ENCODE data around the gene PTBP3.

Gene PTBP3

DNA sequence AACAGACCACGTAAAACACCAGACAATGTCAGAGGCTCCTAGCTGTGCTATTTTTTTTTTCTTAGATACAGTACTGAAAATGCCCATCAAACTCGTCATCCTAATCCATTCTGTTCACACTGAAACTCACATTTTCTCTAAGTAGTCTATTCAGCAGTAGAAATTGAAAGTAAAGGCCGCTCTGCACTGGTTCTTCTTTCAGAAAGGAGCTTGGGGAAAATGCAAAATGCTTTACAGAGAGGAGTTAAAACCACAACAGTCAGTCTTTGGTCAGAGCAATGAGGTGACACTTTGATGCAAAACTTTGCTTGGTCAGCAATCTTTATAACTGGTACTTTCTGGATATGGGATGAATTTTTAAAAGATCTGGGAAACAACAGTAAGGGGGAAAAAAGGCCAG lies 114.5 kb downstream of the PTBP3 start:
- ATAC-seq (ENCODE audit: low read depth) (no peak), DNase-seq (ENCODE audit: low spot score) (no peak)
- TF ChIP-seq, protein P1, sequence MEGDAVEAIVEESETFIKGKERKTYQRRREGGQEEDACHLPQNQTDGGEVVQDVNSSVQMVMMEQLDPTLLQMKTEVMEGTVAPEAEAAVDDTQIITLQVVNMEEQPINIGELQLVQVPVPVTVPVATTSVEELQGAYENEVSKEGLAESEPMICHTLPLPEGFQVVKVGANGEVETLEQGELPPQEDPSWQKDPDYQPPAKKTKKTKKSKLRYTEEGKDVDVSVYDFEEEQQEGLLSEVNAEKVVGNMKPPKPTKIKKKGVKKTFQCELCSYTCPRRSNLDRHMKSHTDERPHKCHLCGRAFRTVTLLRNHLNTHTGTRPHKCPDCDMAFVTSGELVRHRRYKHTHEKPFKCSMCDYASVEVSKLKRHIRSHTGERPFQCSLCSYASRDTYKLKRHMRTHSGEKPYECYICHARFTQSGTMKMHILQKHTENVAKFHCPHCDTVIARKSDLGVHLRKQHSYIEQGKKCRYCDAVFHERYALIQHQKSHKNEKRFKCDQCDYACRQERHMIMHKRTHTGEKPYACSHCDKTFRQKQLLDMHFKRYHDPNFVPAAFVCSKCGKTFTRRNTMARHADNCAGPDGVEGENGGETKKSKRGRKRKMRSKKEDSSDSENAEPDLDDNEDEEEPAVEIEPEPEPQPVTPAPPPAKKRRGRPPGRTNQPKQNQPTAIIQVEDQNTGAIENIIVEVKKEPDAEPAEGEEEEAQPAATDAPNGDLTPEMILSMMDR (IDR thresholded peaks at IDR 0.05; ENCODE audit: poor library complexity, severe bottlenecking): no peak
- no peaks in the 10 kb centered on the region for H3K4me1 ChIP-seq (ENCODE audit: insufficient read depth, poor library complexity, severe bottlenecking)
- H3K9me3 ChIP-seq (ENCODE audit: severe bottlenecking): no peaks in the 10 kb centered on the region
- no peaks in the 10 kb centered on the region for H3K27me3 ChIP-seq (ENCODE audit: insufficient read depth, poor library complexity, severe bottlenecking)
- H3K4me3 ChIP-seq (ENCODE audit: severe bottlenecking): no peak overlapping the region
- H3K36me3 ChIP-seq (ENCODE audit: low read depth): peaks cover 91% of the 10 kb centered on the region
- no peak overlapping the region for H3K27ac ChIP-seq (ENCODE audit: poor library complexity, severe bottlenecking)

DNA sequence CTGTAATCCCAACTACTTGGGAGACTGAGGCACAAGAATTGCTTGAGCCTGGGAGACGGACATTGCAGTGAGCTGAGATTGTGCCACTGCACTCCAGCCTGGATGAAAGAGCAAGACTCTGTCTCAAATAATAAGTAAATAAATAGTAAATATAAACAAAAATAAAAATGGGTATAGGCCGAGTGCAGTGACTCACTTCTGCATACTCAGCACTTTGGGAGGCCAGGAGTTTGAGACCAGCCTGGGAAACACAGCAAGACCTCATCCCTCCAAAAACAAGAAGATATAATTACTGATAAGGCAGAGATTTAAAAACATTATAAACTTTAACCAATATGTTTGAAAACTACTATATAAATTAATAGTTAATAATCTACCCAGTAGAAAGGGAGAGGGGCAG lies 120.5 kb downstream of the PTBP3 start:
- TF ChIP-seq, protein P1 (IDR thresholded peaks at IDR 0.05; ENCODE audit: poor library complexity, severe bottlenecking): no peak
- no peaks in the 10 kb centered on the region for H3K4me1 ChIP-seq (ENCODE audit: insufficient read depth, poor library complexity, severe bottlenecking)
- ATAC-seq (ENCODE audit: low read depth): no peak

DNA sequence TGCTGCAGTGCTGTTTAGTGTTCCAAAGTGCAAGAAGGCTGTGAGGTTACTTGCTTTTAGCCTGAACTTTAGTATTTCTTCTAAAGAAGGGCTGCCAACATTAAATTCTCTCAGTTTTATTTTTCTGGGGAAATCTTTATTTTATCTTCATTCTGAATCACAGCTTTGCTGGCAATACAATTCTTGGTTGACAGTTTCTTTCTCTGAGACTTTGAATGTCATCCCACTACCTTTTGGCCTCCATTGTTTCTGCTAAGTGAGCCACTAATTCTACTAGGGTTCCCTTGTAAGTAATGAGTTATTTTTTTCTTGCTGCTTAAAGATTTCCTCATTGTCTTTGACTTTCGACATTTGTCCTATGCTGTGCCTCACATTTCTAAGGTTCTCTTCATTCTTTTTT lies 126.0 kb downstream of the PTBP3 start:
- H3K4me1 ChIP-seq (ENCODE audit: insufficient read depth, poor library complexity, severe bottlenecking): peaks cover 7% of the 10 kb centered on the region
- H3K27me3 ChIP-seq (ENCODE audit: insufficient read depth, poor library complexity, severe bottlenecking): no peaks in the 10 kb centered on the region
- ATAC-seq (ENCODE audit: low read depth) (no peak), DNase-seq (ENCODE audit: low spot score) (no peak)
- H3K36me3 ChIP-seq (ENCODE audit: low read depth): peaks cover 41% of the 10 kb centered on the region
- TF ChIP-seq, protein P1 (IDR thresholded peaks at IDR 0.05; ENCODE audit: poor library complexity, severe bottlenecking): no peak
- H3K27ac ChIP-seq (ENCODE audit: poor library complexity, severe bottlenecking): no peak overlapping the region
- no peaks in the 10 kb centered on the region for H3K9me3 ChIP-seq (ENCODE audit: severe bottlenecking)
- H3K4me3 ChIP-seq (ENCODE audit: severe bottlenecking): no peak overlapping the region

More for the DNA sequence above, 120.5 kb downstream of the PTBP3 start:
- no peak overlapping the region for H3K27ac ChIP-seq (ENCODE audit: poor library complexity, severe bottlenecking)
- peaks cover 70% of the 10 kb centered on the region for H3K36me3 ChIP-seq (ENCODE audit: low read depth)
- H3K4me3 ChIP-seq (ENCODE audit: severe bottlenecking): no peak overlapping the region
- no peaks in the 10 kb centered on the region for H3K9me3 ChIP-seq (ENCODE audit: severe bottlenecking)
- no peaks in the 10 kb centered on the region for H3K27me3 ChIP-seq (ENCODE audit: insufficient read depth, poor library complexity, severe bottlenecking)
- no peak for DNase-seq (ENCODE audit: low spot score)

DNA sequence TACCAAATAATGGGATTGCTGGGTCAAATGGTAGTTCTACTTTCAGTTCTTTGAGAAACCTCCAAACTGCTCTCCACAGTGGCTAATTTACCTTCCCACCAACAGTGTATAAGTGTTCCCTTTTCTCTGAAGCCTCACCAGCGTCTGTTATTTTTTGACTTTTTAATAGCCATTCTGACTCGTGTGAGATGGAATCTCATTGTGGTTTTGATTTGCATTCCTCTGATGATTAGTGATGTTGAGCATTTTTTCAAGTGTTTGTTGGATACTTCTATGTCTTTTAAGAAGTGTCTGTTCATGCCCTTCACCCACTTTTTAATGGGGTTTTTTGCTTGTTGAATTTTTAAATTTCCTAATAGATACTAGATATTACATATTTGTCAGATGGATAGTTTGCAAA lies 129.9 kb downstream of the PTBP3 start:
- Histone ChIP-seq H3K4me3 (ENCODE audit: severe bottlenecking) (no peak overlapping the region), H3K9me3 (ENCODE audit: severe bottlenecking) (no peaks in the 10 kb centered on the region), H3K36me3 (ENCODE audit: low read depth) (peaks cover 14% of the 10 kb centered on the region), H3K4me1 (ENCODE audit: insufficient read depth, poor library complexity, severe bottlenecking) (peaks cover 7% of the 10 kb centered on the region), H3K27ac (ENCODE audit: poor library complexity, severe bottlenecking) (peak overlapping the region; percentile 22), H3K27me3 (ENCODE audit: insufficient read depth, poor library complexity, severe bottlenecking) (no peaks in the 10 kb centered on the region)
- ATAC-seq (ENCODE audit: low read depth): peak; percentile 78
- TF ChIP-seq, protein P1 (IDR thresholded peaks at IDR 0.05; ENCODE audit: poor library complexity, severe bottlenecking): no peak
- no peak for DNase-seq (ENCODE audit: low spot score)

DNA sequence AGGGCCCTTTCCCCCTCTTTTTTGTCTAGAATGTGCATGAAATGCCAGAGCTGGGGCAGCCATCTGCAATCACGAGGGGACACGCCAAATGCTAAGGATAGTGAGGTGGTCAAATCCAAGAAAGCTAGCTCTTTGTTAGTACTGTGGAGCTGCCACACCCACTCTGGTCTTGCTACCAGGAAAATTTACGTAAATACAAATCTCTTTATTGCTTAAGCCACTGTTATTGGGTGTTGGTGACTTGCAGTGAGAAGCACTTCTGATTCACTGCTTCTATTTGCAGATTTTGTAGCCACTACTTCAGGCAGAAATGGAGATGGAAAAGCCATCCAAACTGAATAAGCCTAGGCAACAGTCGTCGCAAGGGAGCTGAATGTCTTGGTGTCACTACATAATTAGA lies 132.7 kb downstream of the PTBP3 start:
- Histone ChIP-seq H3K4me1 (ENCODE audit: insufficient read depth, poor library complexity, severe bottlenecking) (peaks cover 7% of the 10 kb centered on the region), H3K27ac (ENCODE audit: poor library complexity, severe bottlenecking) (no peak overlapping the region), H3K36me3 (ENCODE audit: low read depth) (no peaks in the 10 kb centered on the region), H3K27me3 (ENCODE audit: insufficient read depth, poor library complexity, severe bottlenecking) (no peaks in the 10 kb centered on the region), H3K4me3 (ENCODE audit: severe bottlenecking) (no peak overlapping the region), H3K9me3 (ENCODE audit: severe bottlenecking) (no peaks in the 10 kb centered on the region)
- no peak for DNase-seq (ENCODE audit: low spot score)
- TF ChIP-seq, protein P1 (IDR thresholded peaks at IDR 0.05; ENCODE audit: poor library complexity, severe bottlenecking): no peak
- no peak for ATAC-seq (ENCODE audit: low read depth)
